GM23338 (cell line): ENCODE data around the gene FGD3.

Experiments
- CTCF ChIP-seq, 2 experiments: fragments of 200-600 bp in 1 of 2; sonication (generic) in 1 of 2; conservative IDR thresholded peaks; 2 replicates each; pipeline versions ENCODE4 v1.5.1 to v1.6.1; 2016 to 2017; ENCODE audit warnings: antibody characterized with exemption in 2 of 2, low read depth in 2 of 2, mild to moderate bottlenecking in 2 of 2, moderate library complexity in 1 of 2
- EZH2 ChIP-seq: fragments of 200-600 bp; sonication (generic); IDR thresholded peaks from one replicate; pipeline ENCODE4 v1.8.0; 2017; ENCODE audit warnings: antibody characterized with exemption, mild to moderate bottlenecking, low read depth; ENCODE audit not compliant: unreplicated experiment
- POLR2AphosphoS5 ChIP-seq: IDR thresholded peaks from 2 replicates; pipeline ENCODE4 v1.6.1; 2016; ENCODE audit warnings: antibody characterized with exemption, low read depth
- ZNF114 ChIP-seq: fragments of 250-450 bp; sonication (Bioruptor Pico); IDR thresholded peaks from 2 replicates; pipeline ENCODE4 v1.5.0; 2020; ENCODE audit warnings: mild to moderate bottlenecking, moderate library complexity

- TF ChIP-seq CTCF (conservative IDR thresholded peaks at IDR 0.05; ENCODE audit: low read depth in 2 of 2) = peak; percentile 67 to 85
- no peak for TF ChIP-seq POLR2AphosphoS5
- TF ChIP-seq EZH2 = no peak
- no peak for TF ChIP-seq ZNF114 (CRISPR knock-in tag)
Measured at GRCh38 chr9:93003552-93004407, 56.5 kb downstream of the FGD3 start.
